Measurements from ENCODE around the gene DNMBP. TPM values are rescaled to one million over a fixed set of nuclear protein-coding genes. Genes with fewer than 3 reads are reported as not detected.
"Not testable (repeated sequence)": the region's sequence is repeated elsewhere in the genome, so short reads cannot be mapped to it uniquely, and the experiment has no call there.

Gene DNMBP
- total and polyA plus RNA-seq, 2 experiments from 2014 or later, result 12.4 to 18.5 TPM

- H3K4me2 ChIP-seq (ENCODE audit: unreplicated experiment), result peak overlapping the region; percentile 79
- in situ Hi-C loops (cut with MboI), result no loop called here
These were observed 163.8 kb downstream of the DNMBP start for GRCh38 chr10:99845837-99846382.

DNA sequence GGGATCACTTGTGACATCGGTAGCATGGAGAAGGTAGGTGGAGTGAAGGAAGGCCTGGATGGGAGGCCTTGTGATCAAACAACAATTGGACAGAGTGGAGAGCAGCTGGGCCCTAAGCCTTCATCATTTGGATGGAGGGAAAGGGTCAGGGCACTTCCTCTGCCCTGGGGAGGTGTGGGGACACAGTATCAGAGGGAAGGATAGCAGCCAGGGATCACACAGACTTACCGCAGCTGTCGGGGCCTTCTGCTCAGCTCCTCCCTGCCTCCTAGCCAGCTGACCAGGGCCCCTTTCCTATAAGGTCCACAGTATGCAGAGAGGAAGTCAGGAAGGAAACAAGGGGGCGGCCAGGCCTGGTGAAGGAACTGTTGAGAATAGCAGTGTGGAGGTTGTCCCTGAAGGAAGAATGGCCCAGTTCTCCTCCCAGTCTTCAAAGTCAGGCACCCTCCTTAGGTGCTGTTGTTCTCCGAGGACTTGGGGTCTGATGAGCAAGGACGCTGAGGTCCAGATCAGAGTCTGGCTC, 165.3 kb downstream of the DNMBP start:
- 93 to 98% methylated on average over 6 of the region's 6 CpGs for WGBS, 2 experiments (ENCODE audit: low coverage in 1 of 2, low lambda C conversion rate in 2 of 2, missing lambda C conversion rate in 2 of 2)
- Histone ChIP-seq H4K20me1 (ENCODE audit: insufficient read depth) (no peaks in the 10 kb centered on the region), H3K4me2 (ENCODE audit: unreplicated experiment) (no peak overlapping the region), H3K27me3 (replicated peaks; ENCODE audit: insufficient read depth) (no peaks in the 10 kb centered on the region), H3K9me3 (ENCODE audit: low read depth) (no peaks in the 10 kb centered on the region), H3K4me1 (ENCODE audit: insufficient read depth) (0 out of 2 replicates have a peak, but pooled peaks cover 6% of the 10 kb centered on the region), H3K9me2 (ENCODE audit: insufficient read depth) (no peaks in the 10 kb centered on the region), H3K4me3 (no peak overlapping the region), H2AFZ (no peak overlapping the region), H3K79me2 (ENCODE audit: insufficient read depth) (no peaks in the 10 kb centered on the region), H3K9ac (no peak overlapping the region), H3F3A (ENCODE audit: insufficient read depth) (peaks cover 11% of the 10 kb centered on the region; the same call in 1 of the 2 replicates), H3K36me3 (ENCODE audit: low read depth) (no peaks in the 10 kb centered on the region), H3K27ac (no peak overlapping the region)
- in situ Hi-C loops (cut with MboI), result no loop called here
- TF ChIP-seq EZH2 (IDR thresholded peaks at IDR 0.05; ENCODE audit: insufficient read depth, poor library complexity, severe bottlenecking), result no peak
- TF ChIP-seq EZH2phosphoT487 (IDR thresholded peaks at IDR 0.05; ENCODE audit: insufficient read depth, low read depth), result no peak
- DNase-seq, result no peak

More at GRCh38 chr10:99845837-99846382, 163.8 kb downstream of the DNMBP start:
- Histone ChIP-seq H4K20me1 (ENCODE audit: insufficient read depth) (no peaks in the 10 kb centered on the region), H3K36me3 (ENCODE audit: low read depth) (no peaks in the 10 kb centered on the region), H3K79me2 (ENCODE audit: insufficient read depth) (no peaks in the 10 kb centered on the region), H3F3A (ENCODE audit: insufficient read depth) (peaks cover 11% of the 10 kb centered on the region; the same call in 1 of the 2 replicates), H2AFZ (peak overlapping the region; percentile 79), H3K4me1 (ENCODE audit: insufficient read depth) (0 out of 2 replicates have a peak, but pooled peaks cover 6% of the 10 kb centered on the region), H3K9me2 (ENCODE audit: insufficient read depth) (no peaks in the 10 kb centered on the region), H3K27ac (peak overlapping the region; percentile 28; the same call in 1 of the 2 replicates), H3K9ac (peak overlapping the region; percentile 28; the same call in 1 of the 2 replicates), H3K9me3 (ENCODE audit: low read depth) (no peaks in the 10 kb centered on the region), H3K4me3 (peak overlapping the region; percentile 61), H3K27me3 (replicated peaks; ENCODE audit: insufficient read depth) (no peaks in the 10 kb centered on the region)
- WGBS, 2 experiments (ENCODE audit: low coverage in 1 of 2, low lambda C conversion rate in 2 of 2, missing lambda C conversion rate in 2 of 2), result 3 to 5% methylated on average over 18 of the region's 18 CpGs
- no peak for TF ChIP-seq EZH2 (IDR thresholded peaks at IDR 0.05; ENCODE audit: insufficient read depth, poor library complexity, severe bottlenecking)
- TF ChIP-seq EZH2phosphoT487 (IDR thresholded peaks at IDR 0.05; ENCODE audit: insufficient read depth, low read depth), result no peak
- DNase-seq, result peak; percentile 94

DNA sequence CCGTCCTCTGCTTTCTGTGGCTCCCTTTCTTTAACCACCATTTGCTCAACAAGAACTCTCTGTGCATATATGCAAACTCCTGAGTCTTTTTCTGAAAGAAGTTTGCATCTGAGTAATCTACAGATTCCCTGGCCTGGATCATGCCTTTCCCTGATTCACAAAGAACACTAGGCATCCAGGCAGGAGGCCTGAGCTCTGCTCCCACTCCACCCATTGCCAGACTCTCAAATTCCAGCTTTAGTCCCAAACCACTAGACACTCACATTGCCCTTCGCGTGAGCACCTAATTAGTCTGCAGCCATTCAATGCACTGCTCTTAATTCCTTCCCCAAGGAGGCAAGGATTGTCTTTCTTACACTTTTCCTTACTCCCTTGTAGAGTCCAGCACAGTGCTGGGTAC, 166.4 kb downstream of the DNMBP start:
- no peak overlapping the region for H3K9ac ChIP-seq
- H3K4me2 ChIP-seq (ENCODE audit: unreplicated experiment), result no peak overlapping the region
- H3K27ac ChIP-seq, result peak overlapping the region; percentile 18; the same call in 1 of the 2 replicates
- 0 out of 2 replicates have a peak, but pooled peaks cover 6% of the 10 kb centered on the region for H3K4me1 ChIP-seq (ENCODE audit: insufficient read depth)
- no peaks in the 10 kb centered on the region for H3K27me3 ChIP-seq (replicated peaks; ENCODE audit: insufficient read depth)
- WGBS, 2 experiments (ENCODE audit: low coverage in 1 of 2, low lambda C conversion rate in 2 of 2, missing lambda C conversion rate in 2 of 2), result 64 to 78% methylated on average over 3 of the region's 3 CpGs
- peak; percentile 67 for DNase-seq
- H3K79me2 ChIP-seq (ENCODE audit: insufficient read depth), result no peaks in the 10 kb centered on the region
- H3K9me2 ChIP-seq (ENCODE audit: insufficient read depth), result no peaks in the 10 kb centered on the region
- no peaks in the 10 kb centered on the region for H4K20me1 ChIP-seq (ENCODE audit: insufficient read depth)
- peak overlapping the region; percentile 55 for H2AFZ ChIP-seq
- H3F3A ChIP-seq (ENCODE audit: insufficient read depth), result peaks cover 11% of the 10 kb centered on the region; the same call in 1 of the 2 replicates
- no peaks in the 10 kb centered on the region for H3K36me3 ChIP-seq (ENCODE audit: low read depth)
- no peak for TF ChIP-seq EZH2phosphoT487 (IDR thresholded peaks at IDR 0.05; ENCODE audit: insufficient read depth, low read depth)
- TF ChIP-seq EZH2 (IDR thresholded peaks at IDR 0.05; ENCODE audit: insufficient read depth, poor library complexity, severe bottlenecking), result no peak
- no peak overlapping the region for H3K4me3 ChIP-seq
- H3K9me3 ChIP-seq (ENCODE audit: low read depth), result no peaks in the 10 kb centered on the region
- in situ Hi-C loops (cut with MboI), result no loop called here

DNA sequence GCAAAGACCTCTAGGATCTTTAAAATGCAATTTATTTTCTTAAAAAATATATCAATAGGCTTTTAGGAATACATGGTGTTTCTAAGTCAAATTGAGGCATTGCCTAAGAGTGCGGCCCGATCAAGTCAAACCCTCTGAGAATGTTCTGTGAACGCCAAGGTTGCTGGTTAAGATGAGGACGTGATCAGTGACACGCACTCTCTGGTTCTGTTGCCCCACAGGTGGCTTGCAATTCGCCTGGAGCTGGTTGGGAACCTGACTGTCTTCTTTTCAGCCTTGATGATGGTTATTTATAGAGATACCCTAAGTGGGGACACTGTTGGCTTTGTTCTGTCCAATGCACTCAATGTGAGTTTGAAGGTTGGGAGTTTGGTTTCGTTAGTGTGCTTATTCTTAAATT, 168.0 kb downstream of the DNMBP start:
- Histone ChIP-seq H3K4me2 (ENCODE audit: unreplicated experiment) (no peak overlapping the region), H3K27ac (no peak overlapping the region), H3K9ac (no peak overlapping the region), H4K20me1 (ENCODE audit: insufficient read depth) (no peaks in the 10 kb centered on the region), H3K27me3 (replicated peaks; ENCODE audit: insufficient read depth) (no peaks in the 10 kb centered on the region), H3K4me3 (no peak overlapping the region), H3K4me1 (ENCODE audit: insufficient read depth) (0 out of 2 replicates have a peak, but pooled peaks cover 6% of the 10 kb centered on the region), H3F3A (ENCODE audit: insufficient read depth) (peaks cover 11% of the 10 kb centered on the region; the same call in 1 of the 2 replicates), H3K79me2 (ENCODE audit: insufficient read depth) (no peaks in the 10 kb centered on the region), H3K9me3 (ENCODE audit: low read depth) (no peaks in the 10 kb centered on the region), H3K36me3 (ENCODE audit: low read depth) (no peaks in the 10 kb centered on the region), H3K9me2 (ENCODE audit: insufficient read depth) (no peaks in the 10 kb centered on the region), H2AFZ (no peak overlapping the region)
- no peak for DNase-seq
- TF ChIP-seq EZH2phosphoT487 (IDR thresholded peaks at IDR 0.05; ENCODE audit: insufficient read depth, low read depth) (no peak), EZH2 (IDR thresholded peaks at IDR 0.05; ENCODE audit: insufficient read depth, poor library complexity, severe bottlenecking) (no peak)
- 91 to 95% methylated on average over 7 of the region's 7 CpGs for WGBS, 2 experiments (ENCODE audit: low coverage in 1 of 2, low lambda C conversion rate in 2 of 2, missing lambda C conversion rate in 2 of 2)
- in situ Hi-C loops (cut with MboI), result no loop called here

GRCh38 chr10:99840859-99841258, 168.9 kb downstream of the DNMBP start:
- H3K9me3 ChIP-seq (ENCODE audit: low read depth); H3K27ac ChIP-seq; H3K79me2 ChIP-seq (ENCODE audit: insufficient read depth); H3K4me2 ChIP-seq (ENCODE audit: unreplicated experiment); H4K20me1 ChIP-seq (ENCODE audit: insufficient read depth); H3K27me3 ChIP-seq (replicated peaks; ENCODE audit: insufficient read depth); H3K4me3 ChIP-seq; H3K9ac ChIP-seq; H3K36me3 ChIP-seq (ENCODE audit: low read depth); H3K9me2 ChIP-seq (ENCODE audit: insufficient read depth); in situ Hi-C loops (cut with MboI); H2AFZ ChIP-seq; H3K4me1 ChIP-seq (ENCODE audit: insufficient read depth); DNase-seq: not testable (repeated sequence)
- H3F3A ChIP-seq (ENCODE audit: insufficient read depth), result peaks cover 11% of the 10 kb centered on the region; the same call in 1 of the 2 replicates
- 97 to 100% methylated on average over 2 of the region's 2 CpGs for WGBS, 2 experiments (ENCODE audit: low coverage in 1 of 2, low lambda C conversion rate in 2 of 2, missing lambda C conversion rate in 2 of 2)
